ENCODE data around the gene KIRREL3.
"Not testable (repeated sequence)": the region's sequence is repeated elsewhere in the genome, so short reads cannot be mapped to it uniquely, and the experiment has no call there.

The KIRREL3 gene

DNA sequence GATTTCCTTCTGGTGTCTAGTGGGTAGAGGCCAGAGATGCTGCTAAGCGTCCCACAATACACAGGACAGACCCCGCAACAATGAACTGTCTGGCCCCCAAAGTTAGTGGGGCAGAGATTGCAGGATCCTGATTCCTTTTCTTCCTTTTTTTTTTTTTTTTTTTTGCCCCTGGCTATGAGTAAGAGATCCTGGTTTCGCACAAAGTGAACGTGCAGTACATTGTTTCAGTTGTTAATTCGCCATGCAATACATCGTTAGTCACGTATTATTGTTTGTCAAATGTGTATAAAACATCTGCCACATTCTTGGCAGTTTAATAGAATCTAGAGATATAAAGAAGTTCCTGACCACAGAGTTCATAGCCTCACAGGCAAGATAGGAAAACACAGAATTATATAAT is 624.8 kb downstream of the KIRREL3 start:
- no peak for DNase-seq (ENCODE audit: low read depth)
- no peak overlapping the region for H3K4me3 ChIP-seq (ENCODE audit: low read length)
- TF ChIP-seq, protein P1, sequence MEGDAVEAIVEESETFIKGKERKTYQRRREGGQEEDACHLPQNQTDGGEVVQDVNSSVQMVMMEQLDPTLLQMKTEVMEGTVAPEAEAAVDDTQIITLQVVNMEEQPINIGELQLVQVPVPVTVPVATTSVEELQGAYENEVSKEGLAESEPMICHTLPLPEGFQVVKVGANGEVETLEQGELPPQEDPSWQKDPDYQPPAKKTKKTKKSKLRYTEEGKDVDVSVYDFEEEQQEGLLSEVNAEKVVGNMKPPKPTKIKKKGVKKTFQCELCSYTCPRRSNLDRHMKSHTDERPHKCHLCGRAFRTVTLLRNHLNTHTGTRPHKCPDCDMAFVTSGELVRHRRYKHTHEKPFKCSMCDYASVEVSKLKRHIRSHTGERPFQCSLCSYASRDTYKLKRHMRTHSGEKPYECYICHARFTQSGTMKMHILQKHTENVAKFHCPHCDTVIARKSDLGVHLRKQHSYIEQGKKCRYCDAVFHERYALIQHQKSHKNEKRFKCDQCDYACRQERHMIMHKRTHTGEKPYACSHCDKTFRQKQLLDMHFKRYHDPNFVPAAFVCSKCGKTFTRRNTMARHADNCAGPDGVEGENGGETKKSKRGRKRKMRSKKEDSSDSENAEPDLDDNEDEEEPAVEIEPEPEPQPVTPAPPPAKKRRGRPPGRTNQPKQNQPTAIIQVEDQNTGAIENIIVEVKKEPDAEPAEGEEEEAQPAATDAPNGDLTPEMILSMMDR (conservative IDR thresholded peaks at IDR 0.05; ENCODE audit: low read depth, low read length) = no peak

DNA sequence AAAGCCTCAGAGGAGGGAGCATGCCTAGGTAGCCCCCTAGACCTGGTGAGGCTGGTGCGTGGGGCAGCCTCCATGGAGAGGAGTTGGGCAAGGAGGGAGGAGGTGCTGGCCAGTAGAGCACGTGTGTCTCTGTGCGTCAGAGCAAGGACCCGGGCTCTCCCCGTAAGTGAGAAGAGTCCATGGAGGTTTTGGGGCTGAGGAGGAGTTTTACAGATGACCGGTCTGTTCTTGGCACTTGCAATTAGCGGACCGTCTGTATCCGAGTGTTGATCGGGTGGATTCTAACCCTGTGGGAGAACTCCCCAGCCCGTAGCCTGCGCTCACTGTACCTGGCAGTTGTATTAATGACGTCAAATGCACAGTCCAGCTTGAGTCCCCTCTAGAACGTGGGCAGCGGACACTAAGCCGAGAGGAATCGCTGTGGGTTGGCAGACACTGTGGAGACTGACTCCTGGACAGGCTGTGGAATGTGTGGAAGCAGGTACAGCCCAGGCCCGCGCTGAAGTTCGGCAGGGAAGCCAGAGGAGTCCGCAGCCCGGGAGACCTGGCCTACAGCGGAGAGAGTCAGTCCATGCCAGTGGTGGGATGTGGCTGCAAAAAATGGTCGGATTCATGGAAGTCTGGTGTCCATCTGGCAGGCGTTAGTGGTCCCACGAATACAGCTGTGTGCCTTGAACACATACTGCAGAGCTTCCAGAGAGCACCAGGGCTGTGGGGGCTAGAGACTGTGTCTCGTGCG is 625.8 kb downstream of the KIRREL3 start:
- DNase-seq (ENCODE audit: low read depth); H3K4me3 ChIP-seq (ENCODE audit: low read length): not testable (repeated sequence)

DNA sequence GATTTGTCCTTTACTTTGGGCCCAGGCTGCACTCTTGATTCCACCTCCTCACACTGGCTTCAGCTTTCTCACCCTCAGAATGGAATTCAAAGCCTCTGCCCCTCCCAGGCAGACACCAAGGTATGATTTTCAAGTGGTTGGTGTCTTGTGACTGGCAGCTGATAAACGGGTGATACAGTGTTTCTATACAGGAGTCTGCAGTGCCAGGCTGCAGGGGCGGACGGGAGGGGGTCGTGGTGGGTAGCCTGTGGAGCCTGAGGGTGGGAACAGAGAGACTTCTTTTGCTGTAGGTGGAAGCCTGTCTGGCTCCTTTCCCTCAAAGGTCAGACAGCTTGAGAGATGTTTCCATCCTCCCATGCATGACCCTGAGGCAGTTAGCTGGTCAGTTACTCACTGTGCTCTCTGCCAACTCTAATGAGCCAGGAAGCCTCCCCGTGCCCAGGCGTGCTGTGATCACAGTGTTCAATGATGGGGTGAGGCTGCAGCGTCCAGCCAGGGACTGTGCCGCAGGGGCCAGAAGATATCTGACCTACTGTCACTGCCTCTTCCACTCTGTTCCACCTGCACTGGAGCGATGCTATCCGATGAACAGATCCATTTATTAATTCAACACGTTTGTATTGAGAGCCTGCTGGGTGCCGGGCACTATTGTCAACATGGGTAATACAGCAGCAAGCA is 627.0 kb downstream of the KIRREL3 start:
- DNase-seq (ENCODE audit: low read depth) = peak; percentile 84

More for the DNA sequence above, 627.0 kb downstream of the KIRREL3 start:
- H3K4me3 ChIP-seq (ENCODE audit: low read length) = not testable (repeated sequence)
